HCT116 (cell line): ENCODE measurements around the gene IFI27L2. TPM values are rescaled to one million over a fixed set of nuclear protein-coding genes. Genes with fewer than 3 reads are reported as not detected.

Source experiments
- ATAC-seq: fragments of 200-7000 bp; cut with Tn5 transposase; 2 replicates; pipeline ENCODE4 v1.9.1; 2020; ENCODE audit warnings: mild to moderate bottlenecking, moderate library complexity
- BruUV-seq: library from RNA; stranded (reverse); fragments of 400-500 nt; replicated peaks from 2 replicates; lab custom pipeline; 2021; lab: Mats Ljungman, UMichigan
- CTCF ChIA-PET: fragments of 300-600 bp; sonication (Branson Sonifier 250); formaldehyde crosslinking; loops from one replicate; lab custom pipeline; 2021; ENCODE audit warnings: antibody characterized with exemption; lab: Charles Lee
- POLR2A ChIA-PET: fragments of 300-600, 350-600 bp; sonication (Branson Sonifier 250); formaldehyde crosslinking; loops from one replicate; lab custom pipeline; 2021; ENCODE audit warnings: antibody characterized with exemption; lab: Charles Lee
- RAD21 ChIA-PET, 2 experiments: fragments of 300-600 bp; sonication (Branson Sonifier 250); formaldehyde crosslinking; loops; one replicate each; lab custom pipeline; 2023; ENCODE audit warnings: low total read pairs in 2 of 2; ENCODE audit not compliant: uncharacterized antibody in 2 of 2, unreplicated experiment in 2 of 2, low non-redundant PET in 1 of 2; lab: Charles Lee
- DNase-seq: peaks from one replicate; pipeline ENCODE4 v3.0.0-alpha.2; 2010; ENCODE audit warnings: low read depth, low spot score
- H2AFZ ChIP-seq: fragments of 200-600 bp; shearing (Covaris generic), sonication (generic); 2 replicates; pipeline ENCODE4 v1.6.1; 2017; ENCODE audit warnings: low read depth, mixed run types, mixed read lengths, antibody characterized with exemption, low read length; ENCODE audit not compliant: poor library complexity, severe bottlenecking
- H3K27ac ChIP-seq: 2 replicates; pipeline ENCODE4 v1.5.1; 2012; ENCODE audit warnings: low read depth, low read length
- H3K27me3 ChIP-seq: fragments of 200-600 bp; sonication (generic); 2 replicates; pipeline ENCODE4 v1.6.1; 2016; ENCODE audit warnings: mixed run types, low read length, mixed read lengths; ENCODE audit not compliant: insufficient read depth
- H3K36me3 ChIP-seq, 2 experiments: fragments of 200-500 bp in 1 of 2; fragments of 200-600 bp in 1 of 2; sonication (Bioruptor generic) in 1 of 2; sonication (generic) in 1 of 2; 2 replicates each; pipeline versions ENCODE4 v1.5.1 to v1.6.1; 2014 to 2016; ENCODE audit warnings: low read length in 2 of 2, inconsistent platforms in 1 of 2, mixed read lengths in 1 of 2, mixed run types in 1 of 2; ENCODE audit not compliant: insufficient read depth in 2 of 2, control insufficient read depth in 1 of 2
- H3K4me1 ChIP-seq, 2 experiments: fragments of 200-600 bp in 1 of 2; sonication (generic) in 1 of 2; 2 replicates each; pipeline versions ENCODE4 v1.5.1 to v1.6.1; 2012 to 2017; ENCODE audit warnings: low read length in 2 of 2, inconsistent platforms in 1 of 2, mild to moderate bottlenecking in 1 of 2, mixed read lengths in 1 of 2, mixed run types in 1 of 2, moderate library complexity in 1 of 2; ENCODE audit not compliant: insufficient read depth in 2 of 2, control insufficient read depth in 1 of 2
- H3K4me2 ChIP-seq: fragments of 200-600 bp; sonication (generic); 2 replicates; pipeline ENCODE4 v1.6.1; 2017; ENCODE audit warnings: mixed run types, low read length, mixed read lengths
- H3K4me3 ChIP-seq, 2 experiments: fragments of 200-600 bp in 1 of 2; sonication (generic) in 1 of 2; replicated peaks in 1 of 2; 2 replicates each; pipeline ENCODE4 v1.5.1; 2011 to 2016; ENCODE audit warnings: low read length in 2 of 2, control low read depth in 1 of 2, low read depth in 1 of 2, mild to moderate bottlenecking in 1 of 2, mixed read lengths in 1 of 2, mixed run types in 1 of 2
- H3K79me2 ChIP-seq: fragments of 200-600 bp; sonication (generic); 2 replicates; pipeline ENCODE4 v1.6.1; 2017; ENCODE audit warnings: mild to moderate bottlenecking, mixed run types, low read length, moderate library complexity, mixed read lengths; ENCODE audit not compliant: insufficient read depth
- H3K9ac ChIP-seq: fragments of 200-600 bp; sonication (generic); 2 replicates; pipeline ENCODE4 v1.6.1; 2016; ENCODE audit warnings: low read length, mixed read lengths
- H3K9me2 ChIP-seq: fragments of 200-600 bp; sonication (generic), shearing (Covaris generic); 2 replicates; pipeline ENCODE4 v1.6.1; 2017; ENCODE audit warnings: mixed run types, mild to moderate bottlenecking, moderate library complexity; ENCODE audit not compliant: insufficient read depth
- H3K9me3 ChIP-seq, 2 experiments: fragments of 200-500 bp in 1 of 2; fragments of 200-600 bp in 1 of 2; sonication (Bioruptor generic) in 1 of 2; sonication (generic) in 1 of 2; 2 replicates each; pipeline ENCODE4 v1.6.1; 2014 to 2017; ENCODE audit warnings: low read length in 2 of 2, mixed read lengths in 2 of 2, inconsistent platforms in 1 of 2, low read depth in 1 of 2, mild to moderate bottlenecking in 1 of 2, mixed run types in 1 of 2, moderate library complexity in 1 of 2; ENCODE audit not compliant: control insufficient read depth in 1 of 2, insufficient read depth in 1 of 2
- H4K20me1 ChIP-seq: fragments of 200-600 bp; sonication (generic), shearing (Covaris generic); 2 replicates; pipeline ENCODE4 v1.6.1; 2017; ENCODE audit warnings: mixed run types, mild to moderate bottlenecking, moderate library complexity; ENCODE audit not compliant: insufficient read depth
- CTCF ChIP-seq, 3 experiments: fragments of 200-600 bp in 1 of 3; sonication (generic) in 1 of 3; IDR thresholded peaks in 2 of 3; conservative IDR thresholded peaks in 1 of 3; 2 replicates each; pipeline ENCODE4 v1.5.1; 2012 to 2017; ENCODE audit warnings: low read depth in 2 of 3, low read length in 2 of 3, antibody characterized with exemption in 1 of 3, borderline replicate concordance in 1 of 3, control low read depth in 1 of 3, mild to moderate bottlenecking in 1 of 3, mixed read lengths in 1 of 3, mixed run types in 1 of 3, moderate library complexity in 1 of 3; ENCODE audit not compliant: insufficient read depth in 1 of 3
- JUND ChIP-seq: IDR thresholded peaks from 2 replicates; pipeline ENCODE4 v1.6.1; 2012
- POLR2A ChIP-seq: IDR thresholded peaks from 2 replicates; pipeline ENCODE4 v1.7.0; 2011; ENCODE audit warnings: borderline replicate concordance; ENCODE audit not compliant: insufficient read depth, insufficient read length; ENCODE audit errors: extremely low read depth
- RAD21 ChIP-seq: IDR thresholded peaks from 2 replicates; pipeline ENCODE4 v1.6.1; 2012; ENCODE audit warnings: low read depth, mild to moderate bottlenecking
- intact Hi-C: fragments of 100-400 bp; cut with micrococcal nuclease; formaldehyde crosslinking; loops from 2 replicates; pipeline ENCODE4 v1.10.0; 2022
- total RNA-seq: library from RNA; stranded (reverse); gene quantifications from one replicate; pipeline ENCODE4 v1.2.1, GENCODE V29; 2021; ENCODE audit not compliant: unreplicated experiment

Gene IFI27L2
- total RNA-seq, 1 experiment from 2014 or later, result 42.9 TPM

GRCh38 chr14:94135476-94135875, 6.1 kb upstream of the IFI27L2 start:
- H3K9me2 ChIP-seq, result no peaks in the 10 kb centered on the region
- no TSS peak for BruUV-seq
- peaks cover 3 to 4% of the 10 kb centered on the region in 2 experiments; a peak in 3 of 4 replicates for H3K4me1 ChIP-seq
- intact Hi-C loops, result loop anchor here (10.0 kb wide), 2 partner anchors 399 to 549 kb away; no protein-coding TSS in a partner anchor
- H2AFZ ChIP-seq, result no peak overlapping the region
- no peaks in the 10 kb centered on the region for H3K27me3 ChIP-seq
- TF ChIP-seq POLR2A (no peak), RAD21 (no peak)
- TF ChIP-seq, all 23 proteins: peak for 0
- Histone ChIP-seq H3K36me3 (no peaks in the 10 kb centered on the region), H3K79me2 (no peaks in the 10 kb centered on the region), H3K4me3 (no peak overlapping the region), H3K27ac (no peak overlapping the region), H4K20me1 (no peaks in the 10 kb centered on the region), H3K9me3 (no peaks in the 10 kb centered on the region), H3K9ac (no peak overlapping the region), H3K4me2 (no peak overlapping the region)
- DNase-seq (no peak), ATAC-seq (no peak)
- ChIA-PET CTCF (no interaction called here), POLR2A (no interaction called here), RAD21 (no interaction called here)

GRCh38 chr14:94132285-94132887, 3.0 kb upstream of the IFI27L2 start:
- Histone ChIP-seq H3K79me2 (no peaks in the 10 kb centered on the region), H3K9ac (no peak overlapping the region), H3K27ac (no peak overlapping the region), H3K27me3 (no peaks in the 10 kb centered on the region), H3K9me3 (no peaks in the 10 kb centered on the region)
- ChIA-PET CTCF (interaction anchor here (0.6 to 2.3 kb wide), 27 partner anchors 11 to 539 kb away, joined by 3 to 37 read pairs (median 5); partner anchors contain the start of genes IFI27 and PPP4R4), POLR2A (interaction anchor here (0.7 to 1.5 kb wide), 3 partner anchors 10 to 193 kb away, joined by 3 to 4 read pairs (median 3); partner anchors contain the start of genes DDX24 and IFI27L1)
- ATAC-seq, result 0 out of 2 replicates have a peak, but pooled peaks have one; percentile 24
- peak; percentile 70 to 88 (median 73) for TF ChIP-seq CTCF (IDR thresholded peaks at IDR 0.05 in 2 of 3, conservative IDR thresholded peaks at IDR 0.05 in 1 of 3; ENCODE audit: borderline replicate concordance in 1 of 3, insufficient read depth in 1 of 3, low read depth in 2 of 3, low read length in 2 of 3)
- TF ChIP-seq RAD21, result peak; percentile 76
- TF ChIP-seq JUND, result no peak
- TF ChIP-seq, all 23 proteins: peak for 2
- no peaks in the 10 kb centered on the region for H3K9me2 ChIP-seq
- H3K4me1 ChIP-seq, result peaks cover 6 to 25% of the 10 kb centered on the region in 2 experiments; a peak in 3 of 4 replicates
- H3K4me2 ChIP-seq, result peak overlapping the region; percentile 22; the same call in 1 of the 2 replicates
- no TSS peak for BruUV-seq
- intact Hi-C loops, result loop anchor here (1.0 to 10.0 kb wide), 5 partner anchors 81 to 552 kb away; no protein-coding TSS in a partner anchor
- RAD21 ChIA-PET, result interaction anchor here (1.0 to 1.4 kb wide), 3 partner anchors 10 to 354 kb away, joined by 4 to 5 read pairs (median 4); no protein-coding TSS in a partner anchor
- no peaks in the 10 kb centered on the region for H4K20me1 ChIP-seq
- no peaks in the 10 kb centered on the region for H3K36me3 ChIP-seq
- H3K4me3 ChIP-seq, result no peak overlapping the region
- DNase-seq, result peak; percentile 66
- H2AFZ ChIP-seq, result peak overlapping the region; percentile 81
